ENCODE results near the gene CCDC195. TPM values are rescaled to one million over a fixed set of nuclear protein-coding genes. Genes with fewer than 3 reads are reported as not detected.

Gene CCDC195
- total and polyA plus RNA-seq, 2 of the 4 experiments (the other 2 are of a cell fraction), result not detected

DNA sequence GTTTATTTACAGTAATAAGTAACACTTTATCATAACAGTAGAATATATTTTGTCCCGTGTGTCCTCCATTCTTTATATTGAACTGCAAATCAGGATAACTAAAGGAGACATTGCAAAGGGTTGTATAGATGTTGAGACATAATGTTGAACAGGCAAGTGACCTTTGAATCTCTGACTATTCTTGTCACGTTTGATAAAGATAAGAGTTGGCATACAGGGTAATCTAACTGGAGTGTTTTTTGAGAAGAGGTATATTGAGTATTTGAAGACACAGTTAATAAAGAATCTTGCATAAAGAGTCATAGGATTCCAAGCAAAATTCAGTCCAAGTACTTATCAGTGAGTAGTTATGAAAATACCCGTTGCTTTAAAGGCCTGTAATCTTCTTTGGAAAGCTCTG lies 21.7 kb downstream of the CCDC195 start:
- Histone ChIP-seq H4K20me1 (ENCODE audit: insufficient read depth, low read length) (no peaks in the 10 kb centered on the region), H2BK120ac (ENCODE audit: low read depth, low read length) (no peak overlapping the region), H4K8ac (ENCODE audit: low read depth in 2 of 2, low read length in 2 of 2) (no peak overlapping the region), H3K18ac (ENCODE audit: low read depth, low read length) (no peak overlapping the region), H3K9me3 (ENCODE audit: control insufficient read depth, insufficient read depth, low read length) (no peaks in the 10 kb centered on the region), H3K27ac (ENCODE audit: insufficient read depth, low read length) (no peak overlapping the region), H3K56ac (ENCODE audit: extremely low read depth, insufficient read depth, low read length) (no peak overlapping the region), H2AK5ac (ENCODE audit: low read depth, low read length) (no peak overlapping the region), H3K4me1 (ENCODE audit: control insufficient read depth, insufficient read depth, low read length) (no peaks in the 10 kb centered on the region), H3K23ac (ENCODE audit: low read depth, low read length) (no peak overlapping the region), H3K27me3 (ENCODE audit: control insufficient read depth, insufficient read depth, low read length) (peaks cover 8% of the 10 kb centered on the region; the same call in 1 of the 2 replicates), H3K14ac (replicated peaks; ENCODE audit: low read depth, low read length) (no peak overlapping the region), H3K79me1 (ENCODE audit: low read depth in 1 of 2, low read length in 2 of 2) (no peaks in the 10 kb centered on the region), H4K91ac (ENCODE audit: insufficient read depth, low read depth, low read length) (no peak overlapping the region), H3K9ac (ENCODE audit: low read depth, low read length) (no peak overlapping the region), H2BK20ac (ENCODE audit: low read depth, low read length) (no peak overlapping the region), H2AFZ (replicated peaks; ENCODE audit: low read length, poor library complexity) (no peak overlapping the region), H2BK5ac (ENCODE audit: low read depth, low read length, poor library complexity, severe bottlenecking) (no peak overlapping the region), H3K4me3 (ENCODE audit: insufficient read depth, low read depth, low read length) (no peak overlapping the region), H3K9me1 (ENCODE audit: insufficient read depth, low read length) (no peaks in the 10 kb centered on the region), H3K4me2 (ENCODE audit: low read depth, low read length) (no peak overlapping the region), H2BK15ac (ENCODE audit: low read depth, low read length) (no peak overlapping the region), H4K5ac (ENCODE audit: low read depth, low read length) (no peak overlapping the region), H3K4ac (ENCODE audit: low read depth, low read length) (no peak overlapping the region), H3K36me3 (ENCODE audit: control insufficient read depth, insufficient read depth, low read length) (no peaks in the 10 kb centered on the region), H2AK9ac (replicated peaks; ENCODE audit: low read depth, low read length, poor library complexity) (no peak overlapping the region)
- in situ Hi-C loops (cut with MboI; ENCODE audit: low sequenced_read_pairs), result no loop called here
- no CpG with 5 or more reads among the region's 3 CpGs for WGBS, 2 experiments (ENCODE audit: extremely low coverage in 2 of 2, insufficient read length in 1 of 2)
- ATAC-seq (ENCODE audit: low read depth), result no peak
- no TSS peak for BruUV-seq (replicated peaks)
- no peak for DNase-seq
- TF ChIP-seq FOS (IDR thresholded peaks at IDR 0.05; ENCODE audit: low read depth, low read length) (no peak), ELK1 (IDR thresholded peaks at IDR 0.05; ENCODE audit: borderline replicate concordance, low read depth, low read length) (no peak), RAD21 (IDR thresholded peaks at IDR 0.05; ENCODE audit: low read length) (no peak), MXI1 (IDR thresholded peaks at IDR 0.05; ENCODE audit: borderline replicate concordance, low read depth, low read length) (no peak)
- POLR2A ChIA-PET (ENCODE audit: unreplicated experiment), result no interaction called here
- intact Hi-C loops (cut with micrococcal nuclease), result no loop called here
- dilution Hi-C loops (cut with HindIII; ENCODE audit: low sequenced_read_pairs, unreplicated experiment), result no loop called here
- CTCF ChIA-PET, result interaction anchor here (0.6 kb wide), 1 partner anchor 9 kb away, joined by 3 read pairs; no protein-coding TSS in a partner anchor

Measured in IMR-90 (cell line).